GM19043 (cell line): Measurements from ENCODE around the gene BLTP3B.
A peak's percentile ranks its signal among the peaks of the same experiment; 100 is the strongest.

Source experiments
- ATAC-seq: cut with Tn5 transposase; IDR thresholded peaks from one replicate; pipeline ENCODE4 v1.9.1; 2021; ENCODE audit warnings: low read depth; ENCODE audit not compliant: unreplicated experiment

BLTP3B gene

DNA sequence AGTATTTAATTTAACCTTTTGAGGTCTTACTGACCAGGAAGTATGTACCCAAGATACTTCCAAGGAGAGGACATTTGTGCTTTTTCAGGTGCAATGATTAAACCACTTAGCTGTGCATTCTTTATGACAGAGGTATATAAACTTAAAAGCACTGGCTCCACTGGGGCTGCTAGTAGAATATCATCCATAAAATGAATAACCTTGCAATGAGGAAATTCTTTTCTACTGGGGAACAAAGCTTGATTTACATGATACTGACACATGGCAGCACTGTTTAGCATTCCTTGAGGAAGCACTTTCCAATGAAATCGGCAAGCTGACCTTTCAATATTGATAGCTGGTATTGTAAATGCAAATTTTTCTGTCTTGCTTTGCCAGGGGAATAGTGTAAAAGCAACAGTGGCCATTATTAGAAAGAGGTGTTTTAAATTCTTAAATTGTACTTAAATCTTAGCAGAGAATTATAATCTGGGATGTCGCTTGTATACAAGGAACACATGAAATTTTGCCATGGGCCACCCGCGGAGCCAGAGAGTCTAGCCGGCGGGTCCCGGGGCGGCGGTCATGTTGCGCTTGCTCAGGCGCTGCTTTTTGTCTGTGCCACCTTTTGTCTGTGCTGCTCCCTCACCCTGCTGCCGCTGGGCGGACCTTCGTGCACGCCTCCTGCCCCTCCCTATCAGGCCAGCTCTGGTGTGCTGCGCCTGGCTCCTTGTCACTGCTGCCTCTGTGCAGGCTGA lies 20.9 kb upstream of the BLTP3B start:
- peak; percentile 99 for ATAC-seq

DNA sequence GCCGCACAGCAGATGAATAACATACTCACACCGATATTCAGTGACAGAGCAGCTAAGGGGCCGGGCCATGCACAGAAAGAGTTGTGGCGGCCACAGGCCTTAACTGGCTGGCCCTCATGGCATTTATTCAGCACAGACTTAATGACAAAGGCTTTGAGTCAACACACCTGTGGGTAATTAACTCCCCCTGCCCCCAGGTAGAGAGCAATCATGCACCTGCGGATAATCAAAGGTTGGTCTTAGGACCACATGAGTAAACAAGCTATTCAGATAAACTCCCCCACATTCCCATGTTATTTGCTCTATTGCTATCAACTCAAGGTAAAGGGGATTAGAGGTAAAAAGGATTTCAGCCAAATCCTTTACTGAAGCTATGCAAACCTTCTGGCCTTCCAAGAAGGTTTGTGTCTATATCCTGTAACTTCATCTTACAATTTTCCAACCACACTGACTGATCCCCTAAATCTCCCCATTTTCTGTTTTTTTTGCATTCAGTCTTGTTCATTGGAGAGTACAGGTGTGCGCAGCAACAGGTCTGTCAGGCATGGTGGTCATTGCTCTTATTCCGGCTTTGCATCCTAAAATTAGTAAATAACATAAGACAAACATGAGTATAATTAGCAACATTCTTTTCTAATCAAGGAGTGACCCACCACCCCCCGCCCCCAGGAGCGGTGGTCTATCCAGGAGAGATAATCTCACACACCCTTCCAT lies 16.9 kb upstream of the BLTP3B start:
- ATAC-seq: no peak

DNA sequence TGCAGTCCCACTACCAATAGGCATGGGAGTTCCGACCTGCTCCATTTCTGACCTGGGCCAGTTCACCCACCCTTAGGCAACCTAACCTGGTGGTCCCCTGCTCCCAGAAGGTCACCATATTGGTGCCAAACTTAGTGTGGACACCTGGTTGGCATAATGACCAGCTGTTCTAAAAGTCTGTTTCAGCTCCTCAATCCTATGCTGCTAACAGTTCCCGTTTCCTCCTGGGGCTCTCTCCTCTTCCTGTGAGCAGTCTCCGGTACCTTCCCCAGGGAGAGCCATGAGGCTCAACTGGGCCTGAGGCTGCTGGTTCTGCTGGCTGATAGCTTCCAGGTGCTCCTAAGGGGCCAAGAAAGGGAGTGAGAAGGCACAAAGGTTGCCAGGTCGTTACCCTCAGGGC lies 15.9 kb upstream of the BLTP3B start:
- ATAC-seq: no peak

DNA sequence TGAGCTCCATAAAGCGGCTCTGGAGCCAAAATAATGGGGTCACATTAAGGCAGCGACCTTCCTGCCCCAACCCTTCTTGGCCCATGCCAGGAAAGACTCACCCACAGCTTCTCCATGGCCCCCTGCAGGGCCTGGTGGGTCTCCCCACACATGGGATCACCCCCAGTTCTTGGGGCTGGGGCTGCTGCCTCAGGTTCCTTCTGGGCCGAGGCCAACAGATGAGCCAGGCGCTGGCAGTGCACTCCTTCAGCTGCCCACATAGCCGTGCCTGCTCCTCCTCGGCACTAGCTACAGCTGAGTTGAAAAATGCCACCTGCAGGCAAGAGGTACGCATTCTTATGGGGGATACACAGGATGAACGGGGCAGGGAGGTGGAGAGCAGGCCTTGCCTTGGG lies 14.8 kb upstream of the BLTP3B start:
- ATAC-seq: no peak

DNA sequence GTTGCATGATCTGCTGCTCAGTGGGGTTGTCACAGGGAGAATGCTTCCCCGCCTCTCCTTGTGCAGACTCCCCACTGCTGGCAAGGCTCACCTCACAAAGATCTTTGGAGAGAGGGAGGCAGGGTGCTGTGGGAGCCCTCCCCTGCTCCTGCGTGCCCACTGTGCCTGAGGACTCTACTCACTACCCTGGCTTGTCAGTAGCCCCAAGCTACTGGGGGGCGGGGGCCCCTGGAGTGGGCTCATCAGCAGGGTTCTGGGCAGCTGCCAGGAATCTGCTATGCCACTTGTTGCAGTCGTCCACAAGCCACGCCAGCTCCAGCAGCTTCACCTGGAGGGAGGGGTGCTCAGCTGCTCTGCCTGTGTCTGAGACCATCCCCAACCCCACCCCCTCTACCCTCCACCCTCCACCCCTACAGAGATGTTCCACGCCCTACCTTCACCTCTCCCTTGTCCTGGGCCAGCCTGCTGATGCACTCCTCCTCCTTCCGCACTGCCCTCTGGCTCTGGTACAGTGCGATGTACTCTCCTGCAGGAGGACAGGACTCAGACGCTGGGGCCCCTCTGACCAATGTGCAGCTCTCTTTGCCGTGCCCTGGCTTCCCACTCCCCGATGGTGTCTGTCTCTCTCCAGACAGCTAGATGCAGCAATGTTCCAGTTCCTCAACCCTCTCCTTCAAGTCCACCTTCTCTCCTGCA lies 14.2 kb upstream of the BLTP3B start:
- no peak for ATAC-seq

DNA sequence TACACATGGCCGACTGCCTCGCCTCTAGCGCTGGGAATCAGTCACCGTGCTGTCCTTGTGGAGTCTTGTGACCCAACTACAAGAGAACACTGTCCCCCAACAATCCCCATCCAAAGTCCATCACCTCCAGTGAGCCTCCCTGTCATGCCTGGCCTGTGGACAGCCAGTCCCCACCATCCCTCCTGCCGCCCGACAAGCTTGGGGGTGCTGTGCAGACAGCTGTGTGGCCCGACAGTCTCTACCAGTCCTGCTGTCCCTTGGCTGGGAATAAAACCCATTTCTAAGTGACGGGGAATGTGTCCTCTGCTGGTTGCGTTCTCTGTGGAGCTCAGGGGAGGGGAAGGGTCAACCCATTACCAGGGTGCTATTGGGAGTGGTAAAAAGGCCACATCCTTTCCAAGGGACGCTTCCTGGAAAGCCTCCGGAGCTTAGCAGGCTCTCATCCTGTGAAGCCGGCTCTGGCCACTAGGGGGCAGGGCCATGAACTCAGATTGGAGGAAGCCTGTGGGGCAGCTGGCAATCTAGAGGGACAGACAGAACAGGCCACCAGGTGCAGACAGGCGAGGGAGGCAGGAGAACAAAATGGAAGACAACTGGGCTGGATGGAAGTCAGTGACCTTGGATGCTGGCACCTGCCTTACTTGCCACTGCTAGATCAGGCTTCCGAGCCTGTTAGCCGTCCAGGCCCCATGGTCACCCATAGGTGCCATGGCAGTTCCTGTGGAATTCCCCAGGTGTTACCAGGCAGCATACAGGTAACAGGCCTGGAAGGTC lies 12.0 kb upstream of the BLTP3B start:
- ATAC-seq: peak; percentile 73

DNA sequence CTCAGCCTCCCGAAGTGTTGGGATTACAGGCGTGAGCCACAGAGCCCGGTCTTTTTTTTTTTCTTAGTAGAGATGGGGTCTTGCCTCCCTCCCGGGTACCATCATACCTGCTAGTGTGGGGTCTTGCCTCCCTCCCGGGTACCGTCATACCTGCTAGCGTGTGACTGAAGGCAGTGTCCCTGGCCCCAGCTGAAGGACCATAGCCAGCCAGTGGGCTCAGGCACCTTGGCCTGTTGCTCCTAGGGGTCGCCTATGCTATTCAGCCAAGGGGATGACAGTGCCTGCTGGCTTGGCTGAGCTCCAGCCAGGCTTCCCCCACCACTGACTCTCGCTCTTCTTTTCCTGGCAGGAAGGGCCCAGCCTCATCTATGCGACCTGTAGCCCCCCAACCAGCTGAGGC lies 10.5 kb upstream of the BLTP3B start:
- ATAC-seq: no peak

DNA sequence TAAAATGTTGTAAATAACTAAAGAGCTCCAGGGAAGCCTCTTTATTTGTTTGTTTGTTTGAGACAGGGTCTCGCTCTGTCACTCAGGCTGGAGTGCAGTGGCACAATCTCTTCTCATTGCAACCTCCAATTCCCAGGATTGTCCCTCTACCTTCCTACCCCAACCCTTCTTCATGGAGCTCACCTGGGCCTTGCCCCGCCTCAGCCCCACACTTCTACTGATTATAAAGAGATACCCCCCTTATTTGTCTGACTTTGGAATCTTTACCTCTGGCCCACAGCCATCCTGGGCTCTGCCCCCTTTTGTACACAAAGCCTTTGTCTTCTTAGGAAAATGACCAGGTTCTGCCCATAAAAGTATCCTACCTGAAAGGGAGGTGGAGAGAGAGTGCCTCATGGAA lies 9.1 kb upstream of the BLTP3B start:
- no peak for ATAC-seq

DNA sequence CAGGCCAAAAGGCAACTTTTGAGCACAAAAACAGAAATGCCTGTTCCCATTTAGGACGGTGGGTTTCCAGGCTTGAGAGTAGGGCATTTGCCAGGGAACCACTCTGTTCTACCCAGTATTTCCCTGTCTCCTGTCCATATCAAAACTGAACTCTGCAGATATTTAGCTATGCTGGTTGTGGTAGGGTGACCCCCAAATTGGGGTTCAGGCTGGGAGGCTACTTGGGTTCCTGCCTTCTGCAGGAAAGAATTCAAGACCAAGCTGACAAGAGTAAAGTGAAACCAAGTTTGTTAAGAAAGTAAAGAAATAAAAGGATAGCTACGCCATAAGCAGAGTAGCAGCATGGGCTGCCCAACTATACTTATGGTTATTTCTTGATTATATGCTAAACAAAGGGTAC lies 3.6 kb upstream of the BLTP3B start:
- ATAC-seq: no peak

DNA sequence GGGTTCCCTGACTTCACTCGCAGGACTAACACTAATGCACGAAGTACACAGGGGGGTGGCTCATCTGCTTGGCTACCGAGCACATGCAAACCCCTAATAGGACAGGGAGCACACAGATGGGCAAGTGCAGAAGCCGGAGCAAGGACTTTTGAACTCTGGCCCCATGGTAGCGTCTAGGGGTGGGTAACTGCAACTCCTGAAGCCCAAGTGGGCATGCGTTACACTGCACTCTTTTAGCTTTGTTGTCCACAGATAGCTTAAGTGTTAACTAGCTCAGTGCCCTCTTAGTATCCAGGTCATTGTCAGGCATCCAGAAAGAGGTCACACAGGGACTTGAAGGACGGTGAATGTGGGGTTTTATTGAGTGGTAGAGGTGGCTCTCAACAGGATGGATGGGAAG lies 3.0 kb upstream of the BLTP3B start:
- no peak for ATAC-seq

DNA sequence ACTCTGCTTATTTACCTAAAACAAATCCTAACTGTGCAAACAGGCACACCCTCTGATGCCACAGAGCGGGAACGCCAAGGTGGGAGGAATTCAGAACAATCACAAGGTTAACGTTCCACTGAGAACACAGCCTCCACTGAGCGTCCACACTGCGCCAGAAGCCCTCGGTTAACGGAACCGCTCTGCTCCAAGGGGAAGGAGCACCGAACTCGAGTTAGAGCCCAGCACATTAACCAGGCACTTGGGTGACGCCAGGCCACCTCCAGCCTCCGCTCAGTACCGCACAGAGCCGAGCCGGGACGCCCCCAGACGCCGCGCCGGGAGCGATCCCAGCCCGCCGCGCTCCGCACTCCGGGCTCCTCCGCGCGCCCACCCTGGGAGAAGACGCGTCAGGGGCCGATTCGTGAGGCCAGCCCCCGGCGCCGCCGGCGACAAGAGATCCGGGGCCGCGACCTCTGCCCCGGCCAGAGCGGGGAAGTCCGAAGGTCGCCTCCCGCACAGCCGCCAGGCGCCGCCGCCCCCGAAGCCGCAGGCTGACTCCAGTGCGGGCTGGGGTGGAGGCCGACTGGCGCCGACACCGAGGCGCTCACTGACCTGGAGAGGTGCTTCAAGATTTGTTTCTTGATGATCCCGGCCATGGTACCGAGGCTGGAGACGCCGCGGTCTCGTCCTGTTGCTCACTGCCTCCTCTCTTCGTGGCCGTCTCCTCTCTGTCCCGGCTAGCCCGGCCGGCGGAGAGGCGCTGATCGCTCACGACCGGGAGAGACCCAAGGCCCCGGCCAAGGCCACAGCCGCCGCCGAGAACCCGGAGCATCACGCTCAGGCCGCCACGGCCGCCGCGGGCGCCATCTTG lies 450 bp downstream of the BLTP3B start:
- peak; percentile 29 for ATAC-seq

DNA sequence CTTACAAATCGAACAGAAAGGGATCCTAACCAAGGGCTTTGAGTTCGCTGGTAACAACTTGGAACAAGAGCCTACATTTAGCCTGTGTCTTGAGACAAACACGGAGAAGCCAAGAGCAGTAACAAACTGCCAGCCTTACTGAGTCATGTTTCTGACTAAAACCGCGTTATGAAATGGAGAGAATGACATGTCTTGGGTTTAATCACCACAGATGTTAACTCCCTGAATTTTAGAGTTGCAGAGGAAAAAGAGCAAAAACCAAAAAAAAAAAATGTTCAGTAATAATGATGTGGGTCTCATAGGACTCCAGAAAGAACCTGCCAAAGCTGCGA lies 1.0 kb downstream of the BLTP3B start:
- peak; percentile 16 for ATAC-seq

DNA sequence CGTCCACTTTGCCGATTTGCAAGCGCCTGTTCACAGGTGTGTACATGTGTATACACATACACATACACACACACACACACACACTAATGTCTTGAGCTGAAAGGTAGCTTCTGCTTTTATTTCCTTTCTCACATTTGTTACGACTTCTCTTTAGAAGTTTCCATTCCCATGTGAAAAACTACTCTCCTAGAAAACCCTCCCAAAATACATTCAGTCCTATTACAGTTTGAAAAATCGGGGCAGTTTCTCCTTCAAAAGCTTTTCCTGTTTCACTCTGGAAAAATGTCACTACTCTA lies 3.9 kb downstream of the BLTP3B start:
- ATAC-seq: no peak

DNA sequence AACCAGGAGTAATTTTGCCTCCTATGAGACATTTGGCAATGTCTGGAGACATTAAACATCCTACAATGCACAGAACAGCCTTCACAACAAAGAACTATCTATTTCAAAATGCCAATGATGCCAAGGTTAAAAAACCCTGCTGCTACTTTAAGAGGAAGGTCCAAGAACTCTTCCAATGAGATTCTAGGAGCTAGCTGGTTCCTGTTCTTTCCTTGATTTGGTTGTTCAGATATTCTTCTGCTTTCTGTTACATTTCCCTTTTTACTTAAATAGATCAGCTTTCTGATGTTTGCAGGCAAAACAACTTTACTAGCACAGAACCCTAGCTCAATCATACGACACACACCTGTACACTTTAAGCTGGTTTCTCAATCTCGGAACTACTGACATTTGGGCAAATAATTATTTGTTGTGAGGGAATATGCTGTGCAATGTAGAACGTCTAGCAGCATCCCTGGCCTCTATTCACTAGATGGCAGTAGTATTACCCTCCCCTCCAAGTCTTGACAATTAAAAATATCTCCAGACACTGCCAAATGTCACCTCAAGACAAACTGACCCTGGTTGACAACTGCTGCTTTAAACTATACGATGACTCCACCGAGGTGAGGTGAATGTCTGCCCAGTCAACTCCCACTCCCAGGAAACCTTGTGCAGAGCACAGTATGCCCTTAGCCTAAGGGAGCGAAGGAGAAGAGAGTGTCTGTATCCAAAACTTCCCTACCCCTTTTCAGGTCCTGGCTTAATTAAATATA lies 4.4 kb downstream of the BLTP3B start:
- ATAC-seq: peak; percentile 26

DNA sequence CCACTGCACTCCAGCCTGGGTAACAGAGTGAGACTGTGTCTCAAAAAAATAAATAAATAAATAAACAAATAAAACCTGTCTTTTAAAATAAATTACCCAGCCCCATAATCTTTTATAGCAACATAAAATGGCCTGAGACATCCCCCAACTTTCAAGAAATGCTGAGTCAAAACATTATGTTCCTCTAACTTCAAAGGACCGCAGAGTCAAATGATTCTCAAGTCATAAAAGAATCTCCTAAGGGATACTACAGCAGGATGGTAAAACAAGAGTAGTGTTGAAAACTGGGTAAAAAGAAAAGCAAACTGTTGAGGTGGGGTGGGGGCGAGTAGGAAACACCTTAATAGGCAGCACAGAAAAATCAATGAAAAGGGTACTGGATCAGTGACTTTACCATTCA lies 9.5 kb downstream of the BLTP3B start:
- ATAC-seq: no peak

DNA sequence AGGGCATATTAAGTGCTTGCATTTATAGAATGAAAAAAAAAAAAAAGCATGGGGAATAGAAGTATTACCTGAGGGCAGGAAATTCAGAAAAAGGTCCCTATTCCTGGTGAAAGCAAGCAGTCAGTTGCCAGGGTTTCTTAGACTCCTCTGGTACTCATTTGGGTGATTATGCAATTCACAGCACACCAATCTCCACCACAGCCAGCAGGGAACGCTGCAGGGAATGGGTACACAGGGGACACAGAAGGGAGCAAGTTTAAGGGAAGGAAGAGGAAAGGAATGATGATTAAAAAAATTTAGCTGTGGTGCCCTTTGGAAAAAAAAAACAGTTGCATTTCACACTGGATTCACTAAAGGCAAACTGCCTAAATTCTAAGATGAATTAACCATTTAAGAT lies 14.2 kb downstream of the BLTP3B start:
- ATAC-seq: no peak

DNA sequence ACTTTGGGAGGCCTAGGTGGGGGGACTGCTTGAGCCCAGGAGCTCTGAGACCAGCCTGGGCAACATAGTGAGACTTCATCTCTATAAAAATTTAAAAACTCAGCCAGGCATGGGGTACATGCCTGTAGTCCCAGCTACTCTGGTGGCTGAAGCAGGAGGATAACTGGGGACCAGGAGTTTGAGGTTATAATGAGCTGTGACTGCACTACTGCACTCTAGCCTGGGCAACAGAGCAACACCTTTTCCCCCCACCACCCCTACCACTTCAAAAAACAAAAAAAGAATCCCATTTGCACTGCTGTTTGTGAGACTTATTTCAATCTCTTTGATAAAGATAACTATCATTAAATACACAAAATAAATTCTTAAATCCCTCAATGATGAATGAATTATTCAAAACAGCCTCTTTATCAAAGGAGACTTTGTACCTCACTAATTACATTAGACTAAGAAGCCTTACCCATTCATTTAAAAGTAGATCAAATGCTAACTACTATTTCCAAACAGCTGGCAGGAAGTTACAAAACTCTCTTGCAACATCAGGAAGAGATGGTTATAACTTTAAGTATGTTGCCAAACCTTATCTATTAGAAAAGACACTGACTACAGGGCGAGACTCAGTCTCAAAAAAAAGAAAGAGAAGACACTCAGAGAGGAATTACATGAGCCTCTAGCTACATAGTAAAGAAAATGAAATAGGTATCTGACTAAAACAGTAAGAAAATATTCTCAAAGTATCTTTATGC lies 14.7 kb downstream of the BLTP3B start:
- ATAC-seq: no peak

DNA sequence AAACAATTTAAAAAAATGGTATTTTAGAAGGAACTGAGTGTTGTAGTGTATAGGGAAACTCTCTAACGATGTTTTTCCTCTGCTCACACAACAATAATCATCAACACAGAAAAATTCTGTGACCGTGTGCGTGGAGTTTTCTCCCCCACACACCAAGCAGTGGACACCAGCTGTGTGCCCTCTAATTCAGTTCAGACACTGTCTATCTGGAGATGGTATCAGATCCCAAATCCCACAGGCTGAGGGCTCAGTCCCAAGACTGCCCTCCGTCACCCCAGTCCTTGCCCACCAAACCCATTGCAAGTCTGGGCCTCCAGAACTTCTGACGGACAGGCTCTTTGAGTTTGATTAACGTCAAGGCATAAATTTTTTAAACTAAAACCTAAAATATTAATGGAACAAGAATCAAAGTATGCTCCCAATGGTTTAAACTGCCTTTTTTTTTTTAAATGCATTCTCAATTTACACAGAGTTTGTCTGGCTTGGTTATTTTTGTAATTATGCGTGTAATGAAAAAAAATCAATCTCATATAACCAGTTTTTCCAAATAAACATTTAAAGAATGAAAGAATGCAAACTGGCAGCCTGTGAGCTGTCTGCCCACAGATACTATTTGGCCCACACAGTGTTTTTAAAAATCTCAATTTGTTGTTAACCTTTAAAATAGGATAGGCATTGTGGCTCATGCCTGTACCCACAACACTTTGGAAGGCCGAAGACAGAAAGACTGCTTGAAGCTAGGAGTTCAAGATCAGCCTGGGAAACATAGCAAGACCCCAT lies 19.2 kb downstream of the BLTP3B start:
- ATAC-seq: no peak
